HL-60/S4 treated with phorbol 12-myristate 13-acetate at 8.2 ng/mL for 4 days and 3 days (cell line): ENCODE results near the gene MIEN1.
"Not testable (repeated sequence)": the region's sequence is repeated elsewhere in the genome, so short reads cannot be mapped to it uniquely, and the experiment has no call there.

Experiments
- in situ Hi-C: fragments of 300-500 bp; cut with MboI; formaldehyde crosslinking; loops from 2 replicates; pipeline ENCODE4 v1.15.0; 2022; ENCODE audit warnings: low sequenced_read_pairs

MIEN1 gene

DNA sequence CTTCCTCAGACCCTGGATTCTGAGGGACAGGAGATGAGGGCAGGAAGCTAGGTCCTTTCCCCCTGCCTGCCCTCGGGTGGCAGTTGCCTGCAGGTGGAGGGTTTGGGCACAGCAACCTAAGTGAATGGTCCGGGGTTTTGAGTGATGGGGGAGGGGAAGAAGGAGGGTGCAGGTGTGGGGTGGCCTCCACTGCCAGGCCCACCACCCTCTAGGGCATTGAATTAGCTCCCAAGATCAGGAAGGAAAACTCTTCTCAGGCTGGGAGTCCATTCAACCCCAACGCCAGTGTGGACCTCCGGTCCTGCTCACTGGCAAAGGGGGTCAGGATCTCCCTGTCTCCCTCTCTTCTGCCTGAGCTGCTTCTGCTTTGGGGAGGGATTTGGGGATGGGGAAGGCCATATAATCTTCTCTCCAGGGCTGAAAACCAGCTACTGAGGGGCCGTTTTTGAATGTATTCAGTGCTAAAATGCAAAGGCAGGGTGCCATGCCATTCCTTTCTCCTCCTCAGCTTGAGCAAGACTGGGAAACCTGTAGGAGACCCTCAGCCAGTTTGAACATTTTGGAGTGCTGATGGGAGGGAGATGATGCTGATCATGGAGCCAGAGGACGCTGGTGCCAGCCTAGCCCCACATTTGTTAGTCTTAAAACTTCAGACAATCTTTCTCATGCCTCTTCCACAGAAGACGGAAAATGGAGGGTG is 26.2 kb upstream of the MIEN1 start:
- in situ Hi-C loops = no loop called here

DNA sequence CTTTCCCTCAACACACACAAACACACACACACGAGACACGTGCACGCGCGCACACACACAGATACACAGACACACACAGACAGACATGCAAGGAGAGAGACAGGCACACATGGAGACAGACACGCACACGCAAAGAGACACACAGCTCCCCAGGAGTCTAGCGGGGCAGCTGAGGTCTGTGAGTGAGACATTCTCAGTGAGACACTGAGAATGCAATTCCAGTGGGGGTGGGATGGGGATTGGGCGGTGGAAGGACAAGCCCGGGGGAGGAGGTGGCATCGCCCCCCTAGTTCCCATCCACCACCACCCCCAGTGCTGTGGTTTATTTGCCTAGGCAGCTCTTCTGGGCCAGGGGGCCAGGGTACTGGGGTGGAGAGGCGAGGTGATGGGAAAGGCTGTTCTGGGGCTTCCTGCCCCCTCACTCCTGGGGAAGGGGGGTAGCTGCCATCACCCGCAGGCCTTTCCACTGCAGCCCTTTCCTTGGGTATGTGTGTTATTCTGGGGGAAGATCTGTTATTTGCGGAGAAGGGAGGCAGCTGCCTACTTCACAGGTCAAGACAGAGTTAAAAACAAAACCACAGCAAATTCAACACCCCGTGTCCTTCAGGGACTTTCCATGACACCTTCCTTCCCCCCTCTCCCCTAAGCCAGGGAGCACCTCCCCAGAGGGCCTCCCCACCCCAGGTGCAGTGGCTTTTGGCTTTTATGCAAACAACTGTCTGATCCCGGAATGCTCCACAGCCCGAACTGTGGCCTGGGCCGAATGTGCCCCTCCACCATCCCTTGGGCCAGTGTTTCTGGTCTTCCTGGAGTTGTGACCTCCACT is 25.4 kb upstream of the MIEN1 start:
- in situ Hi-C loops = no loop called here

- in situ Hi-C loops = no loop called here
These were observed 24.7 kb upstream of the MIEN1 start for GRCh38 chr17:39754958-39755553.

DNA sequence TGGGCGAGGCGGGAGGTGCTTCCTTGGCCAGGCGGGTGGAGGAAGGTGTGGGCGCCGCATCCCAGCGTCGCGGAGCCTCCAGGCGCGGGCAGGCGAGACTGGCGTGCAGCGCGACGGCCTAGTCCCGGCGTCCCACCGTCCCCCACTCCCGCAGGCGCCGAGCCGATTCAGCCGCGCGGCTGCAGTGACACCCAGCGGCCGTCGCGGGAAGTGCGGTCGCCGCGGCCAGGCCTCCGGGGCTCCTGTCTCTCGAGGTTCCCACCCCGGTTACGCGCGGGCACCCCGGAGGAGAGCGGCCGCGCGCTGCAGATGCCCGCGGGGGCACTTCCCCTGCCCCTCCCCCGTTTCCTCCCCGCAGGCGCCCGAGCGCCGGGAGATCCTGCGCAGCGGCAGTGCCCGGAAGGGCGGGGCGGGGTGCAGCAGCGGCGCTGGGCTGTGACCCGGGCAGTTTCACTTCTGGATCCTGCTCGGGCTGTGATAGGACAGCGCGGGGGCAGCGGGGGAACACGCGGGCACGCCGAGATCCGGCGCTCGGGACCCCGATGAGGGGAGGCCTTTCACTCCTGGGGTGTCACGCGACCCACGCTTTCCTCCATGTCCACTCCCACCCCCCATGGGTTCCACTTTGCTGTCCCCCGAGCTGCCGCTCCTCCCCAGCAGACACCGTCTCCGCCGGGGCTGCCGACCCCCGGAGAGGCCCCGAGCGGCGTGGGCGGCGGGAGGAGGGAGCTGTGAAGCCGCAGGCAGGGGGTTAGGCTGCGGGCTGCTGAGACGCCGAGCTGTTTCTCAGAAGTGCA is 24.0 kb upstream of the MIEN1 start:
- in situ Hi-C loops = no loop called here

- in situ Hi-C loops = no loop called here
These were observed 23.3 kb upstream of the MIEN1 start for GRCh38 chr17:39753514-39754160.

GRCh38 chr17:39752241-39752881 is 22.0 kb upstream of the MIEN1 start:
- in situ Hi-C loops = no loop called here

GRCh38 chr17:39751637-39752036 is 21.3 kb upstream of the MIEN1 start:
- in situ Hi-C loops = no loop called here

GRCh38 chr17:39751016-39751543 is 20.7 kb upstream of the MIEN1 start:
- in situ Hi-C loops = no loop called here

DNA sequence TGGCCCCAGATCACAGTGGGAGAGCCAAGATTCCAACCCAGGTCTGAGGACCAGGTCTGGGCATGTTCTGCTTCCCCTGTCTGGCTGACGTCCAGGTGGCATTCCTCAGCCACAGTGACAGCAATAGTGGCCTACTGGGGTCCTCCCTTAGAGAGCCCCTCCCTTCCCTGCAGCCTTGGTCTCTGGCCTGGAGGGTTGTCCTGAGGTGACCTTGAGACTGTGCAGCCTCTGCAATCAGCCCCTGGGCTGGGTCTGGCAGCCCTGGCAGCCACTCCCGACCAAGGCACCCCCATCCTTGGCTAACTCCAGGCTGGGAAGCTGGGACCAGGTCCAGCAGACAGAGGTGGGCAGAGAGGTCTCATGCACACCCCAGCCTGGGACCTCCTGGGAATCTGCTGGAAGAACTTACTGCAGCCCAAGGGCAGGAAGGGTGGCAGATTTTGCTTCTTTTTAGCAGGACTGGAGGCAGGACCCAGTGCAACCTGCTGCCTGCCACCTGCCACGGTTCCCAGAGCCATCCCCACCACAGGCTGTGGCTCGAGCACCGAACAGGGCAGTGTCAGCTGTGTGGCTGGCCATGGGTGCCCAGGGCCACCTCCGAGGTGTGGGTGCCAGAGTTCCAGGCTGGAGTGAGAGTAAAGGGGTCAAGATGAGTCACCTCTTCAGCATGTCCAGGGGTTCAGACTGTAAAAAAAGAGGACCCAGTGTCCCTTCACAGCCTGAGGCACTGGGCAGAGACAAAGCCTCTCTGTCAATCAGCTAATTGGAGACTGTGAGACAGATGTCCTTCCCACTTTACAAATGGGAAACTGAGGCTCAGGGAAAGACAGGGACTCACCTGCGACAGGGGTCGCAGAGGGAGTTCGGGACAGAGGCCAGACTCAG is 20.0 kb upstream of the MIEN1 start:
- in situ Hi-C loops = no loop called here

- in situ Hi-C loops = not testable (repeated sequence)
These were observed 18.2 kb upstream of the MIEN1 start for GRCh38 chr17:39748444-39749034.

GRCh38 chr17:39747745-39748144 is 17.4 kb upstream of the MIEN1 start:
- in situ Hi-C loops = no loop called here

DNA sequence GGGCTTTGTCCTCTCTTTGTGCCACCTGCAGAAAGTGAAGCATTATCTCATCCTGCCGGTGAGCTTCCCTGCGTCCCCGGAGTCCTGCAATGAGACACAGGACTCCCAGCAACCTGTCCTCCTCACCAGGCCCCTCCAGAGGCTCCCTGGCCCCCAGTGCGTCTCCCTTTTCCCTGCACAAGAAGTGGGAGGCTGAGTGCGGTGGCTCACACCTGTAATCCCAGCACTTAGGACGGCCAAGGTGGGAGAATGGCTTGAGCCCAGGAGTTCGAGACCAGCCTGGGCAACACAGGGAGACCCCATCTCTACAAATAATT is 15.8 kb upstream of the MIEN1 start:
- in situ Hi-C loops = no loop called here

GRCh38 chr17:39745335-39746144 is 15.2 kb upstream of the MIEN1 start:
- in situ Hi-C loops = no loop called here

- in situ Hi-C loops = no loop called here
These were observed 14.5 kb upstream of the MIEN1 start for GRCh38 chr17:39744836-39745215.

DNA sequence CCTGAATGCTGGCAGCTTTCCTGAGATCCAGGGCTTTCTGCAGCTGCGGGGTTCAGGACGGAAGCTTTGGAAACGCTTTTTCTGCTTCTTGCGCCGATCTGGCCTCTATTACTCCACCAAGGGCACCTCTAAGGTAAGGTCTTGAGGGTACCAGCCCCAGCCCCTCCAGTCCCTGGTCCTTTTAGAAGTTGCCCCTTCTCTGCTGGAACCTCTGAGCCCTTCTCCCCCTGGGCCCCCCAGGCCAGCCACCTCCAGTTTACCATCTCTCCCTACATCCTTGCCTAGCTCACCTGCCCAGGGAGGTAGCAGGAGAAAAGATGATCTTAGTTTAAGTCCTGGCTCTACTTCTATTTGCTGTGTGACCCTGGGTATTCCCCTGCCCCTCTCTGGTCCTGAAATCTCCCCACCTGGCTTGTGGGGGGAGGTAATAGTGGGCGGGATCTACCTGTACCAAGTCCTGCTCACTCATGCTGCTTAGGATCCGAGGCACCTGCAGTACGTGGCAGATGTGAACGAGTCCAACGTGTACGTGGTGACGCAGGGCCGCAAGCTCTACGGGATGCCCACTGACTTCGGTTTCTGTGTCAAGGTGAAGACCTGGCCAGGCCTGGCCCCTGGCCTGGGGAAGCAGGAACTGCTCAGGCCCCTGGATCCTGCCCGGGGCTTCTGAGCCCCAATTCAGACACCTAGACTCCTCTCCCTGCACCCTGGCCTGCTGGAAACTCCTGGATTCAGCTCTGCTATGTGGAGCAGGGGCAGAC is 13.9 kb upstream of the MIEN1 start:
- in situ Hi-C loops = no loop called here

- in situ Hi-C loops = no loop called here
These were observed 12.6 kb upstream of the MIEN1 start for GRCh38 chr17:39742856-39743436.
